HG03520 (cell line): ENCODE results near the gene ENHO.
"Not testable (repeated sequence)": the region's sequence is repeated elsewhere in the genome, so short reads cannot be mapped to it uniquely, and the experiment has no call there.

ENCODE experiments used
- ATAC-seq: cut with Tn5 transposase; IDR thresholded peaks from one replicate; pipeline ENCODE4 v1.9.1; 2021; ENCODE audit warnings: mild to moderate bottlenecking, moderate library complexity; ENCODE audit not compliant: unreplicated experiment

ENHO gene

GRCh38 chr9:34532041-34532440 is 9.3 kb upstream of the ENHO start:
- not testable (repeated sequence) for ATAC-seq

- ATAC-seq = no peak
These were observed 3.2 kb upstream of the ENHO start for GRCh38 chr9:34526026-34526425.

- ATAC-seq = no peak
These were observed 1.6 kb upstream of the ENHO start for GRCh38 chr9:34524349-34524748.

- no peak for ATAC-seq
These were observed 501 bp downstream of the ENHO start for GRCh38 chr9:34522091-34522887.

GRCh38 chr9:34521406-34522045 is 1.3 kb downstream of the ENHO start:
- no peak for ATAC-seq

- no peak for ATAC-seq
These were observed 2.0 kb downstream of the ENHO start for GRCh38 chr9:34520505-34521385.

- no peak for ATAC-seq
These were observed 2.7 kb downstream of the ENHO start for GRCh38 chr9:34520096-34520495.

GRCh38 chr9:34519321-34520020 is 3.3 kb downstream of the ENHO start:
- ATAC-seq = no peak

GRCh38 chr9:34518896-34519295 is 3.9 kb downstream of the ENHO start:
- ATAC-seq = no peak

GRCh38 chr9:34518110-34518616 is 4.6 kb downstream of the ENHO start:
- no peak for ATAC-seq

- ATAC-seq = no peak
These were observed 5.6 kb downstream of the ENHO start for GRCh38 chr9:34517185-34517584.

- no peak for ATAC-seq
These were observed 6.8 kb downstream of the ENHO start for GRCh38 chr9:34515959-34516358.

GRCh38 chr9:34514816-34515215 is 8.0 kb downstream of the ENHO start:
- ATAC-seq = no peak

GRCh38 chr9:34514401-34514800 is 8.4 kb downstream of the ENHO start:
- no peak for ATAC-seq

- no peak for ATAC-seq
These were observed 9.1 kb downstream of the ENHO start for GRCh38 chr9:34513567-34514214.

- ATAC-seq = no peak
These were observed 10.4 kb downstream of the ENHO start for GRCh38 chr9:34512131-34513078.

GRCh38 chr9:34510497-34511468 is 12.0 kb downstream of the ENHO start:
- ATAC-seq = no peak

- no peak for ATAC-seq
These were observed 13.8 kb downstream of the ENHO start for GRCh38 chr9:34508951-34509350.
